ENCODE measurements around the gene PCP2.
A peak's percentile ranks its signal among the peaks of the same experiment; 100 is the strongest.

Gene PCP2

GRCh38 chr19:7618348-7618747, 15.2 kb downstream of the PCP2 start:
- no peak for TF ChIP-seq MAX (IDR thresholded peaks at IDR 0.05)
- TF ChIP-seq NFIC (IDR thresholded peaks at IDR 0.05) = peak; percentile 90

- TF ChIP-seq YY1 (IDR thresholded peaks at IDR 0.05; ENCODE audit: low read depth) = no peak
- TF ChIP-seq TCF12 (IDR thresholded peaks at IDR 0.05; ENCODE audit: low read depth) = no peak
- no peak for TF ChIP-seq EGR1 (IDR thresholded peaks at IDR 0.05)
- TF ChIP-seq CEBPB (IDR thresholded peaks at IDR 0.05) = no peak
- no peak for TF ChIP-seq REST (IDR thresholded peaks at IDR 0.05; ENCODE audit: low read depth)
- no peak for TF ChIP-seq TAF1 (IDR thresholded peaks at IDR 0.05; ENCODE audit: low read depth)
- TF ChIP-seq NFIC (IDR thresholded peaks at IDR 0.05) = no peak
Observed at GRCh38 chr19:7617735-7618134, 15.8 kb downstream of the PCP2 start.

GRCh38 chr19:7617172-7617571, 16.3 kb downstream of the PCP2 start:
- TF ChIP-seq CREB1 (IDR thresholded peaks at IDR 0.05; ENCODE audit: low read depth) (no peak), REST (IDR thresholded peaks at IDR 0.05; ENCODE audit: low read depth) (no peak), FOXM1 (IDR thresholded peaks at IDR 0.05; ENCODE audit: borderline replicate concordance, low read depth) (no peak), EGR1 (IDR thresholded peaks at IDR 0.05) (no peak), YY1 (IDR thresholded peaks at IDR 0.05; ENCODE audit: low read depth) (no peak), TEAD4 (IDR thresholded peaks at IDR 0.05) (no peak), MAX (IDR thresholded peaks at IDR 0.05) (no peak), USF1 (IDR thresholded peaks at IDR 0.05) (no peak), ZBTB7A (IDR thresholded peaks at IDR 0.05; ENCODE audit: low read depth) (no peak), TCF12 (IDR thresholded peaks at IDR 0.05; ENCODE audit: low read depth) (no peak), CEBPB (IDR thresholded peaks at IDR 0.05) (no peak)

- TF ChIP-seq CREB1 (IDR thresholded peaks at IDR 0.05; ENCODE audit: low read depth) (no peak), NFIC (IDR thresholded peaks at IDR 0.05) (no peak), TEAD4 (IDR thresholded peaks at IDR 0.05) (no peak), YY1 (IDR thresholded peaks at IDR 0.05; ENCODE audit: low read depth) (no peak), MAX (IDR thresholded peaks at IDR 0.05) (no peak), ZBTB7A (IDR thresholded peaks at IDR 0.05; ENCODE audit: low read depth) (0 out of 2 replicates have a peak, but pooled peaks have one; percentile 32), USF1 (IDR thresholded peaks at IDR 0.05) (no peak)
Observed at GRCh38 chr19:7614859-7615741, 18.4 kb downstream of the PCP2 start.

GRCh38 chr19:7612282-7613274, 20.9 kb downstream of the PCP2 start:
- TF ChIP-seq TEAD4 (IDR thresholded peaks at IDR 0.05) = no peak
- no peak for TF ChIP-seq FOXM1 (IDR thresholded peaks at IDR 0.05; ENCODE audit: borderline replicate concordance, low read depth)
- no peak for TF ChIP-seq TCF12 (IDR thresholded peaks at IDR 0.05; ENCODE audit: low read depth)
- no peak for TF ChIP-seq CEBPB (IDR thresholded peaks at IDR 0.05)
- TF ChIP-seq RAD21 (IDR thresholded peaks at IDR 0.05; ENCODE audit: low read depth) = no peak
- no peak for TF ChIP-seq NFIC (IDR thresholded peaks at IDR 0.05)

All from Ishikawa (cell line).